Stimulated activated naive CD4-positive, alpha-beta T cell treated with Interleukin-2 at 50 U/mL for 16 hours (primary cell): ENCODE data around the gene NLRC3.
"Not testable (repeated sequence)": the region's sequence is repeated elsewhere in the genome, so short reads cannot be mapped to it uniquely, and the experiment has no call there.

Source experiments
- DNase-seq: peaks from one replicate; lab custom pipeline; 2025; lab: John Stamatoyannopoulos, UW

NLRC3 gene

GRCh38 chr16:3513892-3514583 lies 63.2 kb downstream of the NLRC3 start:
- no peak for DNase-seq

DNA sequence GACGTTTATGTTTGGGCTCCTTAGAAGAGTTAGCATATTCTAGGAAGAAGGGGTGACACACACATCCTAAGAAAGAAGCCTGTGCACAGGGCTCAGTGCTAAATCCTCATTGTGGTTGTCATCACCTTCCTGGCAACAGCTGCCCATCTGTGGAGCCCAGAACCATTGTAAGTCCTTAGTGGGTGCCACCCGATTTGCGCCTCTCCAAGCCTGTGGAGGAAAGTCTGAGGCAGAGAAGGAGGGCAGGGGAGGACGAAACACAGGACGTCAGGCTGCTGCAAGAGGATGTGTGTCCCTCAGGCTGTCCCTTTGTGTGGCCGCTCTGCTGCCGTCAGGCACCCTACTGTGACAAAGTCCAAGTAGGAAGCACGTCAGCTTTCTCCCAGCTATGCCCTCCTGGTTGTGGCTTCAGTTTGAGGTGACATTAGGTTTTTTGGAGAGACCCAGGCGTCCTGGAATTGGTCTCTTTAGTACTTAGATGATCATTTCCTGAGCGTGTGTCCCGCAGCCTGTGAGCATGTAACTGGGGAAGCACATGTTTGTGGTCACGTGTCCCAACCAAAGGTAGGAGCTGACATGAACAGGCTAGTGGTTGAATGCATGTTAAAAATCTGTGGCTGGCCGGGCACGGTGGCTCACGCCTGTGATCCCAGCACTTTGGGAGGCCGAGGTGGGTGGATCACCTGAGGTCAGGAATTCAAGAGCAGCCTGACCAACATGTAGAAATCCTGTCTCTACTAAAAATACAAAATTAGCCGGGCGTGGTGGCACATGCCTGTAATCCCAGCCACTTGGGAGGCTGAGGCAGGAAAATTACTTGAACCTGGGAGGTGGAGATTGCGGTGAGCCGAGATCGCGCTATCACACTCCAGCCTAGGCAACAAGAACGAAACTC lies 65.7 kb downstream of the NLRC3 start:
- DNase-seq = no peak

- DNase-seq = no peak
Observed at GRCh38 chr16:3510416-3510815, 66.8 kb downstream of the NLRC3 start.

- DNase-seq = peak; percentile 62
Observed at GRCh38 chr16:3509470-3509928, 67.7 kb downstream of the NLRC3 start.

GRCh38 chr16:3508736-3509135 lies 68.5 kb downstream of the NLRC3 start:
- DNase-seq = no peak

GRCh38 chr16:3503523-3503922 lies 73.7 kb downstream of the NLRC3 start:
- peak; percentile 44 for DNase-seq

DNA sequence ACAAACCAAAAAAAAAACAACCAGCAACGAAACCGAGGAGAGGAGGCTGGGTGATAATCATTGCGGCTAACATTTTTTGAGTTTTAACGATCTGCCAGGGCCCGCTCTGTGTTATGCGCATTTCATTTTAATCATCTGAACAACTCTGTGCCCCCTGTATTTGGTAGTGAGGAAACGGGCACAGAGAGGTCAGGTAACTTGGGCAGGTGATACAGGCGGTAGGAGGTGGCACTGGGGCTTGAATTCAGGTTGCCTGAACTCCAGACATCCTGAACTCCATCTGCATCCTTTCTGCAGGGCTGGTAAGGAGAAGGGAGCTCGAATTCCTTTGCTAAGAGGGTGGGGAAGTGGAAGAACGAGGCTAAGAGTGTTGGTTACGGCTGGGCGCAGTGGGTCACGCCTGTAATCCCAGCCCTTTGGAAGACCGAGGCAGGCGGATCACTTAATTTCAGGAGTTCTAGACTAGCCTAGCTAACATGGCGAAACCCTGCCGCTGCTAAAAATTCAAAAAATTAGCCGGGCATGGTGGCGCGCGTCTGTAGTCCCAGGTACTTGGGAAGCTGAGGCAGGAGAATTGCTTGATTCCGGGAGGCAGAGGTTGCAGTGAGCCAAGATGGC lies 75.3 kb downstream of the NLRC3 start:
- DNase-seq = no peak

GRCh38 chr16:3501412-3501761 lies 75.8 kb downstream of the NLRC3 start:
- not testable (repeated sequence) for DNase-seq

GRCh38 chr16:3498988-3499387 lies 78.2 kb downstream of the NLRC3 start:
- DNase-seq = no peak

- DNase-seq = no peak
Observed at GRCh38 chr16:3497771-3498170, 79.4 kb downstream of the NLRC3 start.

GRCh38 chr16:3496386-3496785 lies 80.8 kb downstream of the NLRC3 start:
- DNase-seq = no peak

GRCh38 chr16:3495176-3495575 lies 82.0 kb downstream of the NLRC3 start, which contains the start of gene C16orf90:
Gene C16orf90, minus strand, starts transcription at chr16:3495489. Its CDS starts 68 bp downstream, at chr16:3495421.
- no peak for DNase-seq

- no peak for DNase-seq
Observed at GRCh38 chr16:3494386-3494973, 82.7 kb downstream of the NLRC3 start.

DNA sequence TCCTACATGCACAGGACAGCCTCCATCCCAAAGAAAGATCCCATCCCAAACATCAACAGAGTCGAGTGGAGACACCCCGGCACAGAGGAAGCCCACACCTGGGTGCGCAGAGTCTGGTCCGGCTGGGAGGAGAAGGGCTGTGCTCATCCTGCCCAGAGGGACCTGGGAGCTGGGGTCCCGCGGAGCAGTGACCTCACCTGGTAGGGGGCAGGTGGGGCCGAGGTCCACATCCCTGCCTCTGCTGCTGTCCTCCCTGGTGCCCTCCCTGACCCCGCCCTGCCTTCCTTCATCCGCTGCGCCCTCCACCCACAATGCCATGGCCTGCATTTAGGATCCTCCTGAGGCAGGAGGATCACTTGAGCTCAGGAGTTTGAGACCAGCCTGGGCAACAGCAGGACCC lies 84.8 kb downstream of the NLRC3 start:
- DNase-seq = no peak

- no peak for DNase-seq
Observed at GRCh38 chr16:3490911-3491629, 86.1 kb downstream of the NLRC3 start.
